ENCODE data around the gene MICA. TPM values are rescaled to one million over a fixed set of nuclear protein-coding genes. Genes with fewer than 3 reads are reported as not detected.

The MICA gene
- total and polyA plus RNA-seq, 2 experiments from 2014 or later: 36.0 to 41.9 TPM

- 66% methylated on average over 10 of the region's 10 CpGs for WGBS (ENCODE audit: low lambda C conversion rate, missing lambda C conversion rate)
- H2AFZ ChIP-seq: no peak overlapping the region
These were observed 5.4 kb upstream of the MICA start for GRCh38 chr6:31397901-31398525.

GRCh38 chr6:31399589-31400466 is 3.6 kb upstream of the MICA start:
- under 1% methylated on average over 57 of the region's 57 CpGs for whole genome bisulfite sequencing (ENCODE audit: low lambda C conversion rate, missing lambda C conversion rate)
- H3K4me3 ChIP-seq: peak overlapping the region; percentile 89

More at GRCh38 chr6:31397901-31398525, 5.4 kb upstream of the MICA start:
- H3K9me2 ChIP-seq (replicated peaks; ENCODE audit: insufficient read depth): no peaks in the 10 kb centered on the region
- peaks cover 18% of the 10 kb centered on the region for H3K79me2 ChIP-seq
- TF ChIP-seq EZH2phosphoT487 (IDR thresholded peaks at IDR 0.05; ENCODE audit: low read depth, severe bottlenecking, unreplicated experiment) (no peak), EZH2 (IDR thresholded peaks at IDR 0.05; ENCODE audit: borderline replicate concordance) (no peak), CTCF (IDR thresholded peaks at IDR 0.05; ENCODE audit: poor library complexity) (no peak)
- no peaks in the 10 kb centered on the region for H3K9me3 ChIP-seq (ENCODE audit: low read depth)
- H3K4me2 ChIP-seq: no peak overlapping the region
- no peaks in the 10 kb centered on the region for H3K27me3 ChIP-seq
- H4K20me1 ChIP-seq (ENCODE audit: insufficient read depth, poor library complexity, severe bottlenecking): no peaks in the 10 kb centered on the region
- H3K4me1 ChIP-seq (ENCODE audit: insufficient read depth): peaks cover 22% of the 10 kb centered on the region
- H3K36me3 ChIP-seq (replicated peaks; ENCODE audit: insufficient read depth, low read depth): no peaks in the 10 kb centered on the region
- no peak overlapping the region for H3K27ac ChIP-seq
- DNase-seq (ENCODE audit: low spot score): no peak
- no peak overlapping the region for H3K4me3 ChIP-seq

GRCh38 chr6:31400467-31401289 is 2.7 kb upstream of the MICA start:
- Histone ChIP-seq H3K79me2 (peaks cover 31% of the 10 kb centered on the region), H3K9me2 (replicated peaks; ENCODE audit: insufficient read depth) (no peaks in the 10 kb centered on the region), H3K4me3 (peak overlapping the region; percentile 89), H2AFZ (peak overlapping the region; percentile 68), H3K9me3 (ENCODE audit: low read depth) (no peaks in the 10 kb centered on the region), H4K20me1 (ENCODE audit: insufficient read depth, poor library complexity, severe bottlenecking) (peaks cover 8% of the 10 kb centered on the region), H3K27me3 (no peaks in the 10 kb centered on the region), H3K4me2 (peak overlapping the region; percentile 86), H3K36me3 (replicated peaks; ENCODE audit: insufficient read depth, low read depth) (no peaks in the 10 kb centered on the region), H3K4me1 (ENCODE audit: insufficient read depth) (peaks cover 22% of the 10 kb centered on the region), H3K27ac (peak overlapping the region; percentile 98)
- WGBS (ENCODE audit: low lambda C conversion rate, missing lambda C conversion rate): 8% methylated on average over 28 of the region's 30 CpGs
- peak; percentile 83 for DNase-seq (ENCODE audit: low spot score)
- TF ChIP-seq EZH2phosphoT487 (IDR thresholded peaks at IDR 0.05; ENCODE audit: low read depth, severe bottlenecking, unreplicated experiment): no peak
- TF ChIP-seq CTCF (IDR thresholded peaks at IDR 0.05; ENCODE audit: poor library complexity): no peak
- TF ChIP-seq EZH2 (IDR thresholded peaks at IDR 0.05; ENCODE audit: borderline replicate concordance): no peak

More at GRCh38 chr6:31399589-31400466, 3.6 kb upstream of the MICA start:
- H4K20me1 ChIP-seq (ENCODE audit: insufficient read depth, poor library complexity, severe bottlenecking): peaks cover 3% of the 10 kb centered on the region
- peak overlapping the region; percentile 68 for H2AFZ ChIP-seq
- H3K4me1 ChIP-seq (ENCODE audit: insufficient read depth): peaks cover 22% of the 10 kb centered on the region
- peaks cover 27% of the 10 kb centered on the region for H3K79me2 ChIP-seq
- no peaks in the 10 kb centered on the region for H3K36me3 ChIP-seq (replicated peaks; ENCODE audit: insufficient read depth, low read depth)
- peak overlapping the region; percentile 98 for H3K27ac ChIP-seq
- no peaks in the 10 kb centered on the region for H3K27me3 ChIP-seq
- no peaks in the 10 kb centered on the region for H3K9me3 ChIP-seq (ENCODE audit: low read depth)
- H3K9me2 ChIP-seq (replicated peaks; ENCODE audit: insufficient read depth): no peaks in the 10 kb centered on the region
- peak; percentile 97 for TF ChIP-seq CTCF (IDR thresholded peaks at IDR 0.05; ENCODE audit: poor library complexity)
- TF ChIP-seq EZH2 (IDR thresholded peaks at IDR 0.05; ENCODE audit: borderline replicate concordance): no peak
- peak; percentile 94 for DNase-seq (ENCODE audit: low spot score)
- peak overlapping the region; percentile 86 for H3K4me2 ChIP-seq
